Measurements from ENCODE around the gene CABP2.

- TF ChIP-seq POLR2AphosphoS5 (IDR thresholded peaks at IDR 0.05; ENCODE audit: low read depth, low read length) (no peak), USF1 (IDR thresholded peaks at IDR 0.05; ENCODE audit: borderline replicate concordance, low read depth) (no peak), CTCF (IDR thresholded peaks at IDR 0.05) (no peak), JUND (IDR thresholded peaks at IDR 0.05) (no peak), EP300 (IDR thresholded peaks at IDR 0.05; ENCODE audit: borderline replicate concordance in 1 of 2, low read depth in 1 of 2, low read length in 1 of 2) (no peak), FOSL2 (IDR thresholded peaks at IDR 0.05; ENCODE audit: borderline replicate concordance, low read depth) (no peak), PBX3 (IDR thresholded peaks at IDR 0.05) (no peak), RAD21 (IDR thresholded peaks at IDR 0.05; ENCODE audit: low read length) (no peak)
Observed at GRCh38 chr11:67499808-67500483, 23.3 kb downstream of the CABP2 start.
